HEK293 (cell line): ENCODE results near the gene RASL11B.

Source experiments
- CTCF ChIA-PET: fragments of 350-600 bp; formaldehyde crosslinking; extraction: SDS; loops from one replicate; lab custom pipeline; 2021; ENCODE audit warnings: antibody characterized with exemption; lab: Yijun Ruan, JAX
- POLR2A ChIA-PET: fragments of 300-600 bp; formaldehyde crosslinking; extraction: SDS; loops from one replicate; lab custom pipeline; 2020; ENCODE audit warnings: antibody characterized with exemption, inconsistent platforms; lab: Yijun Ruan, JAX
- H3K27ac ChIP-seq: fragments of 200-500 bp; sonication (Bioruptor generic); 2 replicates; pipeline ENCODE4 v1.5.1; 2014; ENCODE audit warnings: low read depth, low read length, control low read depth, inconsistent platforms; ENCODE audit errors: extremely low read depth
- H3K36me3 ChIP-seq, 2 experiments: fragments of 200-500 bp in 1 of 2; sonication (Bioruptor generic) in 1 of 2; 1 replicate in 1 of 2; 2 replicates in 1 of 2; pipeline ENCODE4 v1.5.1; 2014 to 2017; ENCODE audit warnings: inconsistent platforms in 2 of 2, low read length in 2 of 2; ENCODE audit not compliant: control insufficient read depth in 2 of 2, insufficient read depth in 1 of 2
- H3K4me1 ChIP-seq: fragments of 200-500 bp; sonication (Bioruptor generic); 2 replicates; pipeline ENCODE4 v1.5.1; 2014; ENCODE audit warnings: mild to moderate bottlenecking, low read length, inconsistent platforms; ENCODE audit not compliant: control insufficient read depth, insufficient read depth
- H3K4me3 ChIP-seq: 2 replicates; pipeline ENCODE4 v1.5.1; 2011; ENCODE audit warnings: low read depth, mild to moderate bottlenecking, control low read depth, low read length, moderate library complexity
- H3K9me3 ChIP-seq: fragments of 200-500 bp; sonication (Bioruptor generic); 2 replicates; pipeline ENCODE4 v1.5.1; 2014; ENCODE audit warnings: low read depth, low read length, inconsistent platforms; ENCODE audit not compliant: control insufficient read depth, insufficient read depth
- CTCF ChIP-seq: fragments of 450-650 bp; formaldehyde crosslinking; IDR thresholded peaks from 2 replicates; pipeline ENCODE4 v1.5.1; 2016; ENCODE audit warnings: missing biosample characterization, missing genetic modification characterization
- HOXA7 ChIP-seq: sonication (generic); formaldehyde crosslinking; IDR thresholded peaks from 2 replicates; pipeline ENCODE4 v1.8.1; 2022; ENCODE audit warnings: missing genetic modification reagents, borderline replicate concordance
- KLF7 ChIP-seq: fragments of 450-650 bp; formaldehyde crosslinking; IDR thresholded peaks from 2 replicates; pipeline ENCODE4 v1.5.1; 2016; ENCODE audit warnings: missing biosample characterization, missing genetic modification characterization, borderline replicate concordance
- OVOL3 ChIP-seq: fragments of 450-650 bp; formaldehyde crosslinking; IDR thresholded peaks from 2 replicates; pipeline ENCODE4 v1.5.1; 2016; ENCODE audit warnings: missing biosample characterization, missing genetic modification characterization
- PRDM2 ChIP-seq: fragments of 450-650 bp; formaldehyde crosslinking; IDR thresholded peaks from 2 replicates; pipeline ENCODE4 v1.5.1; 2016; ENCODE audit warnings: missing biosample characterization, missing genetic modification characterization, borderline replicate concordance
- RBAK ChIP-seq: fragments of 450-650 bp; formaldehyde crosslinking; IDR thresholded peaks from 2 replicates; pipeline ENCODE4 v1.5.1; 2016; ENCODE audit warnings: missing biosample characterization, missing genetic modification characterization
- REST ChIP-seq: fragments of 450-650 bp; formaldehyde crosslinking; IDR thresholded peaks from 2 replicates; pipeline ENCODE4 v1.5.1; 2016; ENCODE audit warnings: missing biosample characterization, missing genetic modification characterization
- SETDB1 ChIP-seq: IDR thresholded peaks from one replicate; pipeline ENCODE4 v1.6.1; 2017; ENCODE audit warnings: mild to moderate bottlenecking, low read length, moderate library complexity, mixed read lengths; ENCODE audit not compliant: insufficient read length
- SP3 ChIP-seq: fragments of 450-650 bp; formaldehyde crosslinking; IDR thresholded peaks from 2 replicates; pipeline ENCODE4 v1.5.1; 2016; ENCODE audit warnings: missing biosample characterization, missing genetic modification characterization
- ZFHX2 ChIP-seq: fragments of 450-650 bp; formaldehyde crosslinking; conservative IDR thresholded peaks from 2 replicates; pipeline ENCODE4 v1.5.1; 2016; ENCODE audit warnings: missing biosample characterization, missing genetic modification characterization
- ZFP37 ChIP-seq: fragments of 450-650 bp; formaldehyde crosslinking; IDR thresholded peaks from 2 replicates; pipeline ENCODE4 v1.5.1; 2016; ENCODE audit warnings: missing biosample characterization, missing genetic modification characterization
- ZNF140 ChIP-seq: fragments of 450-650 bp; formaldehyde crosslinking; IDR thresholded peaks from 2 replicates; pipeline ENCODE4 v1.5.1; 2016; ENCODE audit warnings: missing biosample characterization, missing genetic modification characterization
- ZNF274 ChIP-seq, 2 experiments: fragments of 200-500 bp in 1 of 2; fragments of 450-650 bp in 1 of 2; sonication (Bioruptor generic) in 1 of 2; formaldehyde crosslinking in 1 of 2; IDR thresholded peaks; 2 replicates each; pipeline versions ENCODE4 v1.5.1 to v1.6.1; 2014 to 2016; ENCODE audit warnings: borderline replicate concordance in 1 of 2, inconsistent platforms in 1 of 2, low read length in 1 of 2, missing biosample characterization in 1 of 2, missing genetic modification characterization in 1 of 2
- ZNF398 ChIP-seq: fragments of 450-650 bp; formaldehyde crosslinking; IDR thresholded peaks from 2 replicates; pipeline ENCODE4 v1.5.1; 2017; ENCODE audit warnings: missing biosample characterization, missing genetic modification characterization
- ZNF48 ChIP-seq: fragments of 450-650 bp; formaldehyde crosslinking; IDR thresholded peaks from 2 replicates; pipeline ENCODE4 v1.5.1; 2016; ENCODE audit warnings: missing biosample characterization, missing genetic modification characterization
- ZNF544 ChIP-seq: fragments of 450-650 bp; formaldehyde crosslinking; IDR thresholded peaks from 2 replicates; pipeline ENCODE4 v1.5.0; 2017; ENCODE audit warnings: missing biosample characterization, missing genetic modification characterization
- ZNF600 ChIP-seq: fragments of 450-650 bp; formaldehyde crosslinking; IDR thresholded peaks from 2 replicates; pipeline ENCODE4 v1.5.1; 2016; ENCODE audit warnings: missing biosample characterization, missing genetic modification characterization
- ZNF776 ChIP-seq: fragments of 450-650 bp; formaldehyde crosslinking; IDR thresholded peaks from 2 replicates; pipeline ENCODE4 v1.5.0; 2017; ENCODE audit warnings: missing biosample characterization, missing genetic modification characterization, borderline replicate concordance
- ZNF837 ChIP-seq: fragments of 450-650 bp; formaldehyde crosslinking; IDR thresholded peaks from 2 replicates; pipeline ENCODE4 v1.5.1; 2016; ENCODE audit warnings: missing biosample characterization, missing genetic modification characterization

The RASL11B gene

GRCh38 chr4:52912608-52913007 lies 50.5 kb downstream of the RASL11B start (continued):
- no peak for TF ChIP-seq ZNF398 (tag by site-specific recombination)
- no peak for TF ChIP-seq REST (tag by site-specific recombination)
- TF ChIP-seq ZFP37 (tag by site-specific recombination): no peak
- TF ChIP-seq, all 188 proteins: peak for 0

GRCh38 chr4:52914051-52914605 lies 52.0 kb downstream of the RASL11B start:
- Histone ChIP-seq H3K9me3 (no peaks in the 10 kb centered on the region), H3K4me3 (no peak overlapping the region), H3K4me1 (no peaks in the 10 kb centered on the region), H3K27ac (no peak overlapping the region), H3K36me3 (no peaks in the 10 kb centered on the region)
- ChIA-PET POLR2A (interaction anchor here (0.6 kb wide), 1 partner anchor 14 kb away, joined by 3 read pairs; no protein-coding TSS in a partner anchor), CTCF (interaction anchor here (0.7 to 1.3 kb wide), 2 partner anchors 68 to 468 kb away, joined by 3 to 6 read pairs; no protein-coding TSS in a partner anchor)
- TF ChIP-seq CTCF: no peak
- no peak for TF ChIP-seq ZNF600
- no peak for TF ChIP-seq OVOL3 (tag by site-specific recombination)
- TF ChIP-seq ZNF776 (tag by site-specific recombination): no peak
- no peak for TF ChIP-seq HOXA7 (CRISPR knock-in tag)
- no peak for TF ChIP-seq ZNF140 (tag by site-specific recombination)
- TF ChIP-seq ZFHX2: no peak

GRCh38 chr4:52915191-52915590 lies 53.1 kb downstream of the RASL11B start:
- no peak for TF ChIP-seq PRDM2 (tag by site-specific recombination)
- no peak for TF ChIP-seq ZNF837 (tag by site-specific recombination)
- no peak for TF ChIP-seq ZNF48 (tag by site-specific recombination)
- no peak for TF ChIP-seq SP3 (tag by site-specific recombination)
- TF ChIP-seq KLF7: no peak
- no peak for TF ChIP-seq SETDB1
- TF ChIP-seq RBAK: no peak
- no peak for TF ChIP-seq ZNF274 (IDR thresholded peaks at IDR 0.05; ENCODE audit: low read length)
- no peak for TF ChIP-seq ZNF274 (tag by site-specific recombination; IDR thresholded peaks at IDR 0.05; ENCODE audit: borderline replicate concordance)
- no peak for TF ChIP-seq ZNF544
- ChIA-PET POLR2A (no interaction called here), CTCF (interaction anchor here (1.3 kb wide), 1 partner anchor 67 kb away, joined by 6 read pairs; no protein-coding TSS in a partner anchor)
- no peak overlapping the region for H3K27ac ChIP-seq
- H3K9me3 ChIP-seq: no peaks in the 10 kb centered on the region
- no peaks in the 10 kb centered on the region for H3K36me3 ChIP-seq
- no peak overlapping the region for H3K4me3 ChIP-seq
- no peaks in the 10 kb centered on the region for H3K4me1 ChIP-seq
